Hematopoietic multipotent progenitor cell treated with erythropoietin and hydrocortisone succinate and interleukin-3 and kit ligand, for 15 days (in vitro differentiated cells): ENCODE data around the gene HNRNPL.
"Not testable (repeated sequence)": the region's sequence is repeated elsewhere in the genome, so short reads cannot be mapped to it uniquely, and the experiment has no call there.

Source experiments
- DNase-seq: peaks from one replicate; pipeline ENCODE4 v3.0.0-alpha.2; 2015; ENCODE audit warnings: low spot score

Gene HNRNPL

GRCh38 chr19:38869836-38870607 is 20.2 kb upstream of the HNRNPL start:
- DNase-seq: peak; percentile 88

DNA sequence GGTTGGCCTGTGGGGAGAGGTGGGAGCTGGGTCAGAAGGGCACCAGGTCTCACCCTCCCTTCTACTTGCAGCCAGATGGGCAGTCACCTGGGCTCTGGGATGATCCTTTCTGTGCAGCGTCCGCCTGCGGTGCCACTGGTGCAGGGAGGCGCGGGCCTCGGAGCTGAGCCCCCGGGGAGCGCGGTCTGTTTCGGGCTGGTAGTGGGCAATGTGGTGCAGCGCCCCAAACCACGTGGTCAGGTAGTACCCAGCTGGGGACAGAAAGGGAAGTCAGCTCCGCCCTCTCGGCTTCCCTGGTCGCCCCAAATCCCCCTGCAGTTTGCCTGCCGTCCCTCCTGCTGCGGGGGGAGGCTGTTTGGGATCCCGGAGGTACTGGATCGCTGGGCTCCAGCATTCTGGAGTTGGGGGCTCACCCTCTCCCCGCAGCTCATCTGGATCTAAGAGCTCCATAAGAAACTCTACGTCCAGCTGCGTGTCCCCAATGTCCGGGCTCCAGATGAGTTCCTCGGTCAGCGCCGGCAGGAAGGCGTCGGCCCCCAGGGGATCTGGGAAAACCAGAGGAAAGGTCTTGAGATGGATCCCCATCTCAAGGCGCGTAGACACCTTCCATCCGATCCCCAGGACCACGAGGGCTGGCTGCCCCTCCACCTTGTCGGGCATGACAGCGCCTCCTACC is 19.5 kb upstream of the HNRNPL start:
- no peak for DNase-seq

DNA sequence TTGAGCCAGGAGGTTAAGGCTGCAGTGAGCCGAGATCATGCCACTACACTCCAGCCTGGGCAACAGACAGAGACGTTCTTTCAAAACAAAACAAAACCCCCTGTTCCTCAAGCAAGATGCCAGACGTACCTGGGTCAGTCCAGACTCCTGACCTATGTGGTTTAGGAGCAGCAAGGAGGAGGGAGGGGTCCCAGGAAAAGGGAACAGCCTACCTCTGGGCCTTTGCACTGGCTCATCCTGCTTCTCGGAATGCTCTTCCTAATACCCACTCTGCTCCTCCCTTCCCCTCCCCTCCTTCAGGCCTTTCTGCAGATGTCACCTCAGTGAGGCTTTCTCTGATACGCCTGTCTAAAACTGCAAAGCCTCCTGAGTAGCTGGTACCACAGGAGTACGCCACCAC is 18.8 kb upstream of the HNRNPL start:
- no peak for DNase-seq

GRCh38 chr19:38867171-38867780 is 17.5 kb upstream of the HNRNPL start:
- DNase-seq: no peak

DNA sequence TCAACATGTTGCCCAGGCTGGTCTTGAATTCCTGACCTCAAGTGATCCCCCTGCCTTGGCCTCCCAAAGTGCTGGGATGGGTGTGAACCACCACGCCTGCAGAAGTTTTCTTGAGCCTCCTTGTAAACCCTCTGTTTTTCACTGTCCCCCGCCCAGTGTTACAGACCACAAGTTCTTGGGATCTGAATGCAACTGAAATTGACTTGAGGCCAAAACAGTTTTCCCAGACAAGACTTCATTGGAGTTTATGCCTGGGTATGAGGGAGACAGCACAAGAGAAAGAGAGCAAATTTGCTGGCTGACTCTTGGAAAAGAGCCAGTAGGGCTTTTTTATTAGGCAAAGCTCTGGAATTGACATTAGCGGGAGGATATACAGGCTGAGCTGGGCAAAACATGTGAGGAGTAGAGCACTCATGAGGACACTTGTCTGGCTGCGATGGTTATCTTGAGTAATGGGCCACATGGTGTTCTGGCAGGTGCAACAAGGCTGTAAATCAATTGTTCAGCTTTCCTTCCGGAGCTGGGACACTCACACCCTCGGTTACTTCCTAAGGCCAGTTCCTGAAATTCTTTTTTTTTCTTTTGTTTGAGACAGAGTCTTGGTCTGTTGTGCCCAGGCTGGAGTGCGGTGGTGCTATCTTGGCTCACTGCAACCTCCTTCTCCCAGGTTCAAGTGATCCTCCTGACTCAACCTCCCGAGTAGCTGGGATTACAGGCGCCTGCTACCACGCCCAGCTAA is 12.7 kb upstream of the HNRNPL start:
- no peak for DNase-seq

DNA sequence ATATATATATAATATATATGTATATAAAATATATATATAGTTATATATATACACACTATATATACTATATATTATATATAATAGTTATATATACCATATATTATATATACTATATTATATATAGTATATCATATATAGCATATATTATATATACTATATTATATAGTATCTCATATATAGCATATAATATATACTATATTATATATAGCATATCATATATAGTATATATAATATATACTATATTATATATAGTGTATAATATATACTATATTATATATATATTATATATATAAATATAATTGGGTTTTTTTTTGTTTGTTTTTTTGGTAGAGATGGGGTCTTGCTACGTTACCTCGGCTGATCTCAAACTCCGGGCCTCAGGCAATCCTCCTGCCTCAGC is 11.6 kb upstream of the HNRNPL start:
- no peak for DNase-seq

DNA sequence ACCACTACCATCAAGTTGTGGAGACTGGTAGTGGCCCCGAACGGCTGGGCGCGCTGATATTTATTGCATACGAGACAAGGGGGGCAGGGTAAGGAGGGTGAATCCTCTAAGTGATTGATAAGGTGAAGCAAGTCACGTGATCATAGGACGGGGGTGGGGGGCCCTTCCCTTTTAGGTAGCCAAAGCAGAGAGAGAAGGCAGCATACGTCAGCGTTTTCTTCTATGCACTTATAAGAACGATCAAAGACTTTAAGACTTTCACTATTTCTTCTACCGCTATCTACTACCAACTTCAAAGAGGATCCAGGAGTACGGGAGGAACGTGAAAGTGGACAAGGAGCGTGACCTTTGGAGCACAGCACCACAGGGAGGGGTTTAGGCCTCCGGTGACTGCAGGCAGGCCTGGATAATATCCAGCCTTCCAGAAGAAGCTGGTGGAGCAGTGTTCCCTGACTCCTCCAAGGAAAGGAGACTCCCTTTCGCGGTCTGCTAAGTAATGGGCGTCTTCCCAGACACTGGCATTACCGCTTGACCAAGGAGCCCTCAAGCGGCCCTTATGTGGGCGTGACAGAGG is 9.9 kb upstream of the HNRNPL start:
- DNase-seq: not testable (repeated sequence)

GRCh38 chr19:38856813-38857212 is 7.0 kb upstream of the HNRNPL start:
- no peak for DNase-seq

GRCh38 chr19:38855751-38856150 is 6.0 kb upstream of the HNRNPL start:
- not testable (repeated sequence) for DNase-seq

GRCh38 chr19:38854961-38855360 is 5.2 kb upstream of the HNRNPL start:
- not testable (repeated sequence) for DNase-seq

- DNase-seq: no peak
Measured at GRCh38 chr19:38853214-38853613, 3.4 kb upstream of the HNRNPL start.

DNA sequence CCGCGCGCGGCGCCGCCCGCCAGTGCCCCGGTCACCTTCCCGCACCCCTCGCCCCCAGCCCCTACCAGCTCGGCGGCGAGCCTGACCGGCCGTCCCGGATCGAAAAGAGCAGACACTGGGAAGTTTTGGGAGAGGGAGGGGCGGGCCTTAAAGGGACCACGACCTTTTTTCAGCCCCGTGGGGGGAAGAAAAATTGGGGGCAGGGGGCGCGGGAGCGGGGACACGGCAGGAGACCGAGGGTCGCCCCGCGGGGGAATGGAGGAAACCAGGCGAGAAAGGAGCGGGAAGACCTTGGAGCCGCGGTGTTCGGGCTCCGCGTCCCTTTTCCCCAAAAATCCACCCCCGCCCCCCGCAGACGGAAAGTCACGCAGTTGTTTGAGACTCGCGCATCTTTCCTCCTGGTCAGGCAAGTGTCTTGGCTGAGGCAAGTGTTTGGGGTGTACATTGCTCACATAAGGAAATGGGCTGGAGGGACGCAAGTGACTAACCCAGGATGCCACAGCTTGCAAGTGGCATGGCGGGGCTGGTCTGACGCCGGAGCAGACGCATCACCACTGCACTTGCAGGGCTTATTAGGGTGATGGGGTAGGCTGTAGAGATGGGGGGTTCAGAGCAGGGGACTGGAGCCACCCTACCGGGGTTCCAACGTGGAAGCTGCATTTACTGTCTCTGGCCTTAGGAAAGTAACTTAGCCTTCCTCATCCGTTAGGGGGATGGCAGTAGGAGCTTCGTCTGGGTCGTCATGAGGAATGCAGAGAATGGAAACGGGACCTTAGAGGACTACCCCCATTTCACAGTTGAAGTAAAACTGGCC is 2.7 kb upstream of the HNRNPL start:
- peak; percentile 55 for DNase-seq

DNA sequence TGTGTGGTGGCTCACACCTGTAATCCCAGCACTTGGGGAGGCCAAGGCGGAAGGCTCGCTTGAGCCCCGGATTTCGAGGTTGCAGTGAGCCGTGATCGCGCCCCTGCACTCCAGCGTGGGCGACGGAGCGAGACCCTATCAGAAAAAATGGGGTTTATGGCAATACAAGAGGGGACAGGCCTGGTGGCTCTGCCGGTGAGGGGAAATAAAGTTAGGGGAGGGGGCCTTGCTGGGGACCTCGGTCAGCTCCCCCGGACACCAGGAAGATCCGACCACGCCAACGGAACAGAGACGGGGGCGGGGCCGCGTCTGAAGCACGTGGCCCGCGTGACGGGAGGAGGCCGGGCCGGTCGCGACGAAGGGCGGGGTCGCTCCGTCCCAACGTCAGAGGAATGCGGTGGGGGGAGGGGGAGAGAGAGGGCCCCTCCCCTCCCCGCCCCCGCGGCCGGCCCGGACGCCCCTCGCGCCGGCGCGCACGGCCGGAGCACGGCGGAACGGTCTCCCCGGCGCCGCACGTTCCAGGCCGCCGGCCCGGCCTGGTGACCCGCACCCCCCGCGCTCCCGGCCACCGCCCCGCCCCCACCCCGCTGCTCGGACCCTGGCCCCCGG is 1.9 kb upstream of the HNRNPL start:
- peak; percentile 91 for DNase-seq

DNA sequence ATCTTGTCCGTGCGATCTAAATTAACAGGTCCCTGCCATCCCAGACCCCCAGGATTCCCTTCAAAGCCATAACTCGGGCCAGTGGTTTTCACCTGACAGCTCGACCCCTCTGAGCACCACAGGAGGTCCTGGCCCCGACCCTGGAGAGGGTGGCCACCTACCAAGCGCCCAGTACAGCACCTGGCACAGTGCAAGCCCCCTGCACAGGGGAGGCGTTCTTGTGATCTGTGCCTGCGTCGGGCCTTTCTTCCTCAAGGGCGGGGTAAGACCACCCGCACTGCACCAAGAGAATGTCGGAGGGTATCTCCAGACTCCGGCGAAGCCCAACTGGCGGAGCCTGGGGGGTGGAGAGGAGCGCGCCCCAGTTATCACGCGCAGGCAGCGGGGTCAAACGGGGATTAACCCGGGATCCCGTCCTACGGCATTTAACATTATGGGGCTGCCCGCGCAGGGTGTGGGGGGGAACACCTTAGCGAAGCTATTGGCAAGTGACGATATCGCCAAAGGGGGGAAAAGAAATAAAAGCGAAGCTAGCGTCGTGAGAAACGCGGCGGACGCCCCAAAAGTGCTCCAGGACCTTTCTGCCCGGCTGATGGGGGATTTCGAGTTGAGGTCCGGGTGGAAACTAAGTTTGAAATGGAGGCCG is 1.3 kb upstream of the HNRNPL start:
- peak; percentile 57 for DNase-seq

DNA sequence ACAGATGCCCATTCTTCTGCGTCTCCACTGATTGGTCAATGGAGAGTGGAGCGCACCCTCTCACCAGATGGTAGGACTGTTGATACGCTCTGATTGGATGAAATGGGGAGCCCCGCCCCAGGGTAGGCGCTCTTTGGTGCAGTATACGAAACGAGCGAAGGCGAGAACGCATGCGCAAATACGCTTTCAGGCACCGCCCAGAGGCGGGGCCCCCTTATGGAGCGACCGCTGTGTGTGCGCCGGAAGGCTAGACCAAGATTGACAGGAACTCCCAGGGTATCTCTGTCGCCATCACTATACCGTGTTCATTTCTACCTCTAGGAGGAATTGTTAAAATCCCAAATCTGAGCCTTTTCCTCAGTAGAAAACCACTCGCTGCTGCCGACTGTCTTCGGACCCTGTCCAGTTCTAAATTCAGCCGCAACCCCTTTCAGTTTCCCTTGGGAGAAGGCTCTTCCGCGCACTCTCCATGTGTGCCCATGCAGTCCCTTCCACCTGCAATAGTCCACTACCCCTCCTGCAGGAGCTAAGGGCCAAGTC is 720 bp upstream of the HNRNPL start:
- no peak for DNase-seq

- peak; percentile 96 for DNase-seq
Measured at GRCh38 chr19:38849147-38849859, 483 bp downstream of the HNRNPL start.

DNA sequence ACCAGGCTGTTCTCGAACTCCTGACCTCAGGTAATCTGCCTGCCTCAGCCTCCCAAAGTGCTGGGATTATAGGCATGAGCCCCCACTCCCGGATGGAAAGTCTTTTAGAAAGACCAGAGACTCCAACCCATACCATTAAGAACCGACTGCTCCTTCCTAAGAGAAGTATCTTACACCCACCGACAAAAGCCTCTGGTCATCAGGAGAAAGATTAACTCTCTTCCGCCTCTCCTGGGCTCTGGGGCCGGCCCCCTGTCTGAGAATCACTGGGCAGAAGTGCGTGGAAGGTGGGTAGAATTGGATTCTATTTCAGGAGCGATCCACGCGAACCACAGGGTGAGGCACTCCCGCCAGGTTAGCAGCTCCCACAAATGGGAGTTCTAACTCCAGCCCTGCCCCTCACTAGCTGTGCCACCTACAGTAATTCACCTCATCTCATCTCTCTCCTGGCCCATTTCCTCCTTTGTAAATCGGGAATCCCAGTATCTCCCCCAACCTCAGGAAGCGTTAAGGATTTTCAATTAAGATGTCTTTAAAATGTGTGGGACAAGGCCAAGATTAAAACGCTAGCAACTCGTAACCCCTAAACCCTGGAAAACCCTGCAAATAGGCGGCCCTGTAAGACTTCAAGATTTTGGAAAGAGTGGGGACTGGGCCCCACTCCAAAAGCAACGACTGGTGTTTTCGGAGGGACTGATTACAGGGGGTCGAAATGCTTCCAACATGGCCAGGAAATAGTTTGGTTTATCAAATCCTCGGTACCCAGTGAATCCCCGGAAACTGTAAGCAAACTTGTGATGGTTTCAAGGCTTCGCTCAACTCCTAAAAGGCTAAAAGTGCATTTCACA is 1.3 kb downstream of the HNRNPL start:
- DNase-seq: no peak

DNA sequence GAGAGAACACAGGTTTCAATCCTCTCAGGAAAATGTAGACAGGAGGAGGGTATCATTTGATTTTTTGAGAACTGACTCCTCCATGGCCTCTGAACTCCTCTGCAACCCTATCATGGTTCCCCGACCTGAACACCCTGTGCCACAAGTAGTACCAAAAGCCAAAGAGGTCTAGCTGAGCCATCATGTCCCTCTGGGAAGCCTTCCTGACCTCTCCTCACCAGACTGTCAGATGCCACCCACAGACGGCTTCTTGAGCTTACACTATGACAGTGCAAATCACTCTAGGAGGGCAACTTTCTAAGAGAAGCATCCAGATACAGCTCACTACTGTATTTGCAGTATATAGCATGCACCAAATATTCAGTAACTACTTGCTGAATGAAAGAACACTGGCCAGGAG is 3.7 kb downstream of the HNRNPL start:
- no peak for DNase-seq
